ENCODE results near the gene STAC2.

DNA sequence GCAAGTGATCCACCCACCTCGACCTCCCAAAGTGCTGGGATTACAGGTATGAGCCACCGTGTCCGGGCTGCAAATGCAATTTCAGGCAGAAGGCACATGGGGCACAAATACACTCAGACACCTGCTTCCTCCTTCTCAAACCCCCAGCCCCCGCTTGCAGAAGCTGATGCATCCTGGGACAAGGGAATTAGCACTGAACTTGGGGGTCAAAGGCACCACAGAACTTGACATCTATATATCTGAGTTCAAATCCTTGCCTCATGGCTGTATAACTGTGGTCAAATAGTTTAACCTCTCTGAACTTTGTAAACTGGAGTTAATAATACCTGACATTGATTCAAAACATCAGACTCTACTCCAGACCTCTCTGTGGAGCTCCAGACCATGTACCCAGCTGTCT, 55.6 kb downstream of the STAC2 start:
- TF ChIP-seq CTCF (IDR thresholded peaks at IDR 0.05) (no peak), POLR2A (IDR thresholded peaks at IDR 0.05) (no peak)

Measured in esophagus squamous epithelium (tissue), 4 donors.